NOMO-1 treated with dmso at 0.1 percent for 144 hours (cell line): ENCODE data around the gene ENOX1.
A peak's percentile ranks its signal among the peaks of the same experiment; 100 is the strongest.

ENCODE experiments used
- DNase-seq: peaks from one replicate; lab custom pipeline; 2025; ENCODE audit not compliant: unreplicated experiment; lab: John Stamatoyannopoulos, UW

The ENOX1 gene

GRCh38 chr13:43785650-43786471 lies 911 bp downstream of the ENOX1 start:
- peak; percentile 11 for DNase-seq

- no peak for DNase-seq
These were observed 1.5 kb downstream of the ENOX1 start for GRCh38 chr13:43785261-43785649.

DNA sequence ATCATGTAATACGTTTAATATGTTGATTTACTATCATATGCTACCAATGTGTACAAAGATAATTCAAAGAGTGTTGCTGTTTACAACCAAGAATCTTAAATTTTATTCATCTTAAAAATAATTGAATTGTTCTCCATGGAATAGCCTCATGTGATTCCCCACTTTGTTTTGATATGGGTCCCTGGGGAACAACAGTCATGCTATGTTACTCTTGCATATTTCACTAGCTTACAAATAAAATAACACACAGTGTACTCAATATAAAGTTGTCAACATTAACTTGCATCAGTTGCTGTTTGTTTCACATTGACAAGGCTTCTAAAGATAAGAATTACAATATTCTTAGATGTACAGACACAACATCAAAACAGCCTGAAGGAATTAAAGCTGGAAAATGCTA lies 2.3 kb downstream of the ENOX1 start:
- DNase-seq: no peak

- no peak for DNase-seq
These were observed 3.0 kb downstream of the ENOX1 start for GRCh38 chr13:43783820-43784219.

GRCh38 chr13:43782686-43783085 lies 4.1 kb downstream of the ENOX1 start:
- DNase-seq: no peak

DNA sequence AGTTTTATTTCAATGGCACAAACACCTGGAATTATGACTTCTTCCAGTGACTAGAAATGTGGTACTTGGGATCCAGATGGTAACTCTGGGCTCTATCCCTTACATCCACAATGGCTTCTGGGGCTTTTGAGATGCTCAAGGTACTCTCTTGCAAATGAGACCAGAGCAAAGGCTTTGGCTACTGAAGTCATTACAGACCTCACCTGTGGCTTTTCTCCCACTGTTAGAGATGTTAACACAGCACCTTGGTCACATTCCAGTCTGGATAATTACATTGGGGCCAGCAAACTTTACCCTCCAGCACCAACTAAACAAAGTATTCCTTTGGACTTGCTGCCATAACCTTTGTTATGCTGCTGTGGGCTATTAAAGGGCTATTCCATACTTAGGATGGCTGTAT lies 6.1 kb downstream of the ENOX1 start:
- DNase-seq: no peak

- DNase-seq: no peak
These were observed 10.2 kb downstream of the ENOX1 start for GRCh38 chr13:43776501-43777079.

GRCh38 chr13:43776006-43776405 lies 10.8 kb downstream of the ENOX1 start:
- no peak for DNase-seq

DNA sequence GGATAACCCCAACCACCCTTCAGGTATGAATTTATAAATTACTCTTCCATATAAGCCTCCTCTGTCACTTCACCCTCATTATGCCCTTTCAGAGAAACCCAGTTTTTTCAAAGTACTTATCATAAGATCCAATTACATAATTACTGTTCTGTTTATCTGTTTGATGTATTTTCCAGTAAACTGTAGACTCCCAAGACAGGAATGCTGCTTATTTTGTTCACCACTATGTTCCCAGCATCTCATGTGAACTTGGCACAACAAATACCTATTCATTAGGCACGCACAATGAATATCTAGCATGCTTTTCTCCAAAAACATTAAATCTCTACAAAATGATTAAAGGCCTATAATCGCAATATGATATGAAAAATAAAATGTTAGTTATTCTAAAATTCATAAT lies 13.2 kb downstream of the ENOX1 start:
- no peak for DNase-seq

- no peak for DNase-seq
These were observed 15.9 kb downstream of the ENOX1 start for GRCh38 chr13:43770871-43771270.

- no peak for DNase-seq
These were observed 17.2 kb downstream of the ENOX1 start for GRCh38 chr13:43769529-43769928.

GRCh38 chr13:43767341-43767931 lies 19.3 kb downstream of the ENOX1 start:
- DNase-seq: no peak

- no peak for DNase-seq
These were observed 20.0 kb downstream of the ENOX1 start for GRCh38 chr13:43766725-43767124.

DNA sequence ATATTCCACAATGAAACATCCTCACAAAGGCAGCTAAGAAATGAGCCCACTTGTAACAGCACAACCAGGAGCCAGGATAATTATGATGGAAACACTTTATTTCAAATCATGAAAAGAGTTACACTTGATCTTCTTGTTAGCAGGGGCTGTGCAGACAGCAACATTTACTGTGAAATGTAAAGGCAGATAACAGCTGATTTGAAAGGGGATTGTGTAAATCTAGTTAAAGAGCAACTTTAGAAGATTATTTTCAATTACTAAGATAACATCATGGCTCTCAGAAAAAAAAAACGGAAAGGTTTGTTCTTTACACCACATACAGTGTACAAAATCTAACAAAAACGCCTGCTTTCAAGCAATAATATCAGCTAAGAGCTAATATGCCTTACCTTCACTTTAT lies 22.4 kb downstream of the ENOX1 start:
- DNase-seq: no peak

GRCh38 chr13:43763143-43763759 lies 23.5 kb downstream of the ENOX1 start:
- no peak for DNase-seq

DNA sequence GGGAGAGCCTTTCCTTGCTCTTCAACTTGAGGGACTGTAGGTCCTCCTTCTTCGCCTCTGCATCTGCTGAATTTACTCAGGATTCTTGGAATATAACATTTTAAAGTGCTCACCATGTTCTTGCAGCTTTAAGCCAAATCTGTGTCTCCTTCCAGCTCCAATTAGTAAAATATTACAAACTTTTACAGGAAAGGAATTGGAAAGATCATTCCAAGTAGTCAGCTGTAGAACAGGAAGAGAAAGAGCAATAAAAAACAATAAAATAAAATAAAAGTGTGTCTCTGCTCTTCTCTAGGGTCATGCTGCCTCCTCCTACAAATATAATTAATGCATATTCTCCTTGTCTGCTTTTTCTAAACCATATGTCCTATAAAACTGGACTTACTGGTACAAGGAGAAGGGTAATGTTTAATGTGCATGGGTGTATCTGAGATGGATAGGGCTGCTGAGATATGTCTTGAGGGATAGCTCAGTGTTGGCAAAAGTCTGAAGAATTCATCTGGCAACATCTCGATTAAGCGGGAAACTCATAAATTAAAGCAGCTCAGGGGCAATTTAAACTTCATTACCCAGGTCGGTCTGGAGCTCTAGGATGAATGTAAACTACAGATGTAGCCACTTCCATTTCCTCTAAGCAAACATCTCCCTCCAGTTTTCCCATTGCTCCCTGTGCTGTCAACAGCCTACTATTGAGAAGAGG lies 25.0 kb downstream of the ENOX1 start:
- DNase-seq: no peak

GRCh38 chr13:43760257-43760656 lies 26.5 kb downstream of the ENOX1 start:
- DNase-seq: no peak

- no peak for DNase-seq
These were observed 27.9 kb downstream of the ENOX1 start for GRCh38 chr13:43758834-43759233.

- DNase-seq: no peak
These were observed 29.5 kb downstream of the ENOX1 start for GRCh38 chr13:43757266-43757665.

DNA sequence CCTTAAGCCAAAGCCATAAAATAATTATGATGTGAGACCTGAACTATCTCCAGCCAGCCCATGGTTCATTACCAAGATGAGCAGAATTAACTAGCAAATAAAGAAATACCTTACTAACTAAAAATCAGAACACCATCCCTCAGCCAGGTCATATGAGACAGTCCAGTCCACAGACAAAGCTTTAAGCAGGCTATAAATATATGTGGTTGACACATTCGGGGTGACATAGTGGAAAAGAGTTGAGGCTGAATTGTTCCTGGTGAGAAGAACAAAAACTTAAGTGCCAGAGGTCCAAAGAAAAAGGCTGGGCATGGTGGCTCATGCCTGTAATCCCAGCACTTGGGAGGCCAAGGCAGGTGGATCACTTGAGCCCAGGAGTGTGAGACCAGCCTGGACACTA lies 30.9 kb downstream of the ENOX1 start:
- DNase-seq: no peak

GRCh38 chr13:43751624-43752023 lies 35.1 kb downstream of the ENOX1 start:
- no peak for DNase-seq
